ENCODE data around the gene SMARCB1.

SMARCB1 gene

DNA sequence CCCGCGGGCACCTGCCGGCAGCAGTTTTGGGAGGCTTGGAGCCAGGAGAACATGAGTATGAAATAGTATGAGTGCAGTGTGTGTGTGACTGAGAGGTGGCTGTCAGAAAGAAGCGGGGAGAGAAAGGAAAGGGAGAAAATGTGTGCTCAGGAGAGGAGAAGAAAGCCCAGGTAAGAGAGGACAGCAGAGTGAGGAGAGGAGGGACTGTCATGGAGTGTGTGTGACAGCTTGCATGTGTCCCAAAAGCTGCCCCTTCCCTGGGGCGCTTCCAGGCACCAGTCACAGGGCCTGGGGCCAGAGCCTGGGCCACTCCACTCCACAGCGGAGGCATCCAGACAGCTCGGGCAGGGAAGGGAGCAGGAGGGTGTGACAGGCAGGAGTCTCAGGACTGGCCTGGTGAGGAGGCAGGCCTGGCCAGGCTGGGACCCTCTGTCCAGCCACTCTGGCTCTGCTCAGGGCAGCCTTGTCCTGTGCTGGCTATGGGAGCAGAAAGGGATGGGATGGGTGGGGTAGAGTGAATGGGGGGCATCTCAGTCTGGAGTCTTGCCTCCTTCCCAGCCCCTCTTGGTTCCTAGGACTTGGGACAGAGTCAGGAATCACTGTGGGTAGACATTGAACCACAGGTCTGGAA is 13.2 kb upstream of the SMARCB1 start:
- Histone ChIP-seq H2AFZ (ENCODE audit: low read depth, low read length) (no peak overlapping the region), H2AK5ac (ENCODE audit: low read length, severe bottlenecking) (no peak overlapping the region), H3K23ac (ENCODE audit: low read length in 2 of 2) (no peak overlapping the region), H4K91ac (ENCODE audit: low read length) (peak overlapping the region; percentile 83), H3K36me3 (ENCODE audit: control insufficient read depth in 1 of 2, insufficient read depth in 2 of 2, low read depth in 1 of 2, low read length in 2 of 2) (no peaks in the 10 kb centered on the region), H3K9me3 (ENCODE audit: control insufficient read depth, low read length) (no peaks in the 10 kb centered on the region), H3K18ac (ENCODE audit: low read depth in 1 of 2, low read length in 2 of 2) (peak overlapping the region; percentile 81 to 90), H3K14ac (ENCODE audit: low read length in 2 of 2) (peak overlapping the region in 1 of 2 experiments; percentile 61), H4K8ac (ENCODE audit: low read length) (peak overlapping the region; percentile 88), H3K27me3 (ENCODE audit: control insufficient read depth in 1 of 2, insufficient read depth in 1 of 2, low read length in 2 of 2) (peaks cover 0 to 10% of the 10 kb centered on the region in 2 experiments), H3K9ac (ENCODE audit: low read length) (peak overlapping the region; percentile 70), H2BK5ac (ENCODE audit: low read depth, low read length, poor library complexity, severe bottlenecking) (no peak overlapping the region), H3K79me1 (replicated peaks; ENCODE audit: low read length, poor library complexity, severe bottlenecking) (no peaks in the 10 kb centered on the region), H2BK15ac (ENCODE audit: low read depth, poor library complexity, severe bottlenecking) (peak overlapping the region; percentile 70), H3K4ac (ENCODE audit: low read depth in 1 of 2, low read length in 2 of 2) (peak overlapping the region; percentile 12 to 46), H3K4me3 (ENCODE audit: insufficient read depth in 1 of 2, low read depth in 1 of 2, low read length in 2 of 2) (peak overlapping the region; percentile 59 to 71), H3K27ac (ENCODE audit: low read length, poor library complexity, severe bottlenecking) (no peak overlapping the region), H2BK120ac (ENCODE audit: low read depth, low read length) (peak overlapping the region; percentile 92), H2BK12ac (ENCODE audit: low read length in 2 of 2) (peak overlapping the region; percentile 4 to 86), H3K4me2 (ENCODE audit: low read length, poor library complexity, severe bottlenecking) (peak overlapping the region; percentile 83), H3K4me1 (ENCODE audit: control insufficient read depth, insufficient read depth, low read depth, low read length) (peaks cover 39% of the 10 kb centered on the region)
- WGBS: 68% methylated on average over 7 of the region's 7 CpGs
- DNase-seq: no peak

DNA sequence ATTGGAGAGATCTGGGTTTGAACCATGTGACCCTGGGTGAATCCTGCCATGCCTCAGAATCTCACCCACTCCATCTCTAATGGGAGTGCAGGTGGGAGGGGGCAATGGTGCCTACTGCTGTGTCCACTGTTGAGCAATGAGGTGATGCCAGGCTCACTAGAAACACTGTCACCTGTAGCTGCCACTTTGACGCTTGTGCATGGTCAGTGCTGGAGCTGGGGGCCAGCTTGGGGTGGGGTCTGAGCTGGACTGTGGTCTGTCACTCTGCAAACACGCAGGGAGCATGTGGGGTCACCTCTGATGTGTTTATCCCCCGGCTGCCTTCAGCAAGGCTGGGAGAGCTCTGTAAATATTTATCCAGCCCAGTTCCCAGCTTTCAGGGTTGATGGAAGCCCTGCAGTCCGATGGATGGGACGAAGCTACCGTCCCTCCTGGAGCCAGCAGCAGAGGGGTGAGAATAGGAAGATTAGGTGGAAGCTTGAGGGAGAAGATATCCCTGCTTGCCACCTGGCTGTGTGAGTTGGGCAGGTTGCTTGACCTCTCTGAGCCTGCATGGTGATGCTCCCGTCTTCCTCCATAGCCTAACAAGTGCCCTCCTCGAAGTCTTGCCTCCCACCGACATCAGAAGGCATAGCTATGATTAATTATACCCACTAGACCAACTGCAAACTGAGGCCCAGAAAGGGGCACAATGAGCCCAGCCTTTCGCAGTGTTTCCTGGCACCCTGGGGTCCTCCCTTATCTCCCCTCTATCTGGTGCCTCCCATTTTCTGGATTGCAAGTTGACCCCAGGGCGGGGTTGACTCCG is 12.4 kb upstream of the SMARCB1 start:
- Histone ChIP-seq H3K4me3 (ENCODE audit: insufficient read depth in 1 of 2, low read depth in 1 of 2, low read length in 2 of 2) (no peak overlapping the region), H4K8ac (ENCODE audit: low read length) (no peak overlapping the region), H3K9ac (ENCODE audit: low read length) (no peak overlapping the region), H2BK5ac (ENCODE audit: low read depth, low read length, poor library complexity, severe bottlenecking) (no peak overlapping the region), H2BK15ac (ENCODE audit: low read depth, poor library complexity, severe bottlenecking) (no peak overlapping the region), H3K27me3 (ENCODE audit: control insufficient read depth in 1 of 2, insufficient read depth in 1 of 2, low read length in 2 of 2) (peaks cover 0 to 10% of the 10 kb centered on the region in 2 experiments), H3K4me1 (ENCODE audit: control insufficient read depth, insufficient read depth, low read depth, low read length) (peaks cover 35% of the 10 kb centered on the region), H3K4ac (ENCODE audit: low read depth in 1 of 2, low read length in 2 of 2) (no peak overlapping the region), H2BK12ac (ENCODE audit: low read length in 2 of 2) (peak overlapping the region; percentile 80 to 86), H4K91ac (ENCODE audit: low read length) (peak overlapping the region; percentile 73), H2AK5ac (ENCODE audit: low read length, severe bottlenecking) (no peak overlapping the region), H3K27ac (ENCODE audit: low read length, poor library complexity, severe bottlenecking) (no peak overlapping the region), H2AFZ (ENCODE audit: low read depth, low read length) (no peak overlapping the region), H3K79me1 (replicated peaks; ENCODE audit: low read length, poor library complexity, severe bottlenecking) (no peaks in the 10 kb centered on the region), H3K4me2 (ENCODE audit: low read length, poor library complexity, severe bottlenecking) (no peak overlapping the region), H3K9me3 (ENCODE audit: control insufficient read depth, low read length) (no peaks in the 10 kb centered on the region), H3K23ac (ENCODE audit: low read length in 2 of 2) (peak overlapping the region in 1 of 2 experiments; percentile 16), H3K36me3 (ENCODE audit: control insufficient read depth in 1 of 2, insufficient read depth in 2 of 2, low read depth in 1 of 2, low read length in 2 of 2) (peaks cover 0 to 5% of the 10 kb centered on the region in 2 experiments), H3K14ac (ENCODE audit: low read length in 2 of 2) (peak overlapping the region in 1 of 2 experiments; percentile 19), H3K18ac (ENCODE audit: low read depth in 1 of 2, low read length in 2 of 2) (peak overlapping the region; percentile 40 to 49), H2BK120ac (ENCODE audit: low read depth, low read length) (peak overlapping the region; percentile 11)
- WGBS: 62% methylated on average over 12 of the region's 12 CpGs
- peak; percentile 24 for DNase-seq

DNA sequence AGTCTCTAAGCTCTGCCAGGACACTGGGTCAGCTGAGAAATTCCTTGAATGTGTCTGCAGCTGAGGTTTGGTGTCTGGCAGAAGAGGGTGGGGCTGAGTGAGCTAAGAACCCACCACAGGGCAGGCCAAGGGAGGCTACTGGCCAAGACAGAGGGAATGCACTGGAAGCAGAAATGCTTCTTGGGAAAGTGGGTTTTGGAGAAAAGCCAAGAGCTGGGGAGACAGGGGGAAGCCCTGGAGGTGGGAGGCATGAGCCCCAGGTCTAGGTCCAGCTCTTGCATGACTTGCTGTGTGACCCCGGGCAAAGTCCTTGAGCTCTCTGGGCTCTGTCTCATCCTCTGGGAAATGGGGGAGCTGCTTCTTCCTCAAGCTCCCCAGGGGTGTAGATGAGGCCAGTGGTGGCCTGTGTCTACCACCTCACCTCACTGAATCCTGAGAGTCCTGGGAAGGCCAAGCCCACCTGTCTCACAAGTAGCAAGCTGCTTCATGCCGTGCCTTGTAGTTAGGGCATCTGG is 11.8 kb upstream of the SMARCB1 start:
- H3K18ac ChIP-seq (ENCODE audit: low read depth in 1 of 2, low read length in 2 of 2): no peak overlapping the region
- no peak overlapping the region for H2BK120ac ChIP-seq (ENCODE audit: low read depth, low read length)
- H3K9ac ChIP-seq (ENCODE audit: low read length): no peak overlapping the region
- peak overlapping the region in 1 of 2 experiments; percentile 49 for H2BK12ac ChIP-seq (ENCODE audit: low read length in 2 of 2)
- H3K23ac ChIP-seq (ENCODE audit: low read length in 2 of 2): no peak overlapping the region
- H2BK5ac ChIP-seq (ENCODE audit: low read depth, low read length, poor library complexity, severe bottlenecking): no peak overlapping the region
- H3K27ac ChIP-seq (ENCODE audit: low read length, poor library complexity, severe bottlenecking): no peak overlapping the region
- H2AK5ac ChIP-seq (ENCODE audit: low read length, severe bottlenecking): no peak overlapping the region
- no peaks in the 10 kb centered on the region for H3K9me3 ChIP-seq (ENCODE audit: control insufficient read depth, low read length)
- no peak overlapping the region for H2BK15ac ChIP-seq (ENCODE audit: low read depth, poor library complexity, severe bottlenecking)
- WGBS: 94% methylated on average over 2 of the region's 2 CpGs
- no peak overlapping the region for H3K14ac ChIP-seq (ENCODE audit: low read length in 2 of 2)
- H3K4me2 ChIP-seq (ENCODE audit: low read length, poor library complexity, severe bottlenecking): no peak overlapping the region
- no peak overlapping the region for H3K4ac ChIP-seq (ENCODE audit: low read depth in 1 of 2, low read length in 2 of 2)
- H3K4me1 ChIP-seq (ENCODE audit: control insufficient read depth, insufficient read depth, low read depth, low read length): peaks cover 35% of the 10 kb centered on the region
- no peak overlapping the region for H2AFZ ChIP-seq (ENCODE audit: low read depth, low read length)
- peaks cover 0 to 9% of the 10 kb centered on the region in 2 experiments for H3K36me3 ChIP-seq (ENCODE audit: control insufficient read depth in 1 of 2, insufficient read depth in 2 of 2, low read depth in 1 of 2, low read length in 2 of 2)
- no peaks in the 10 kb centered on the region for H3K79me1 ChIP-seq (replicated peaks; ENCODE audit: low read length, poor library complexity, severe bottlenecking)
- no peak overlapping the region for H3K4me3 ChIP-seq (ENCODE audit: insufficient read depth in 1 of 2, low read depth in 1 of 2, low read length in 2 of 2)
- no peak overlapping the region for H4K91ac ChIP-seq (ENCODE audit: low read length)
- H4K8ac ChIP-seq (ENCODE audit: low read length): no peak overlapping the region
- H3K27me3 ChIP-seq (ENCODE audit: control insufficient read depth in 1 of 2, insufficient read depth in 1 of 2, low read length in 2 of 2): peaks cover 0 to 10% of the 10 kb centered on the region in 2 experiments
- peak; percentile 73 for DNase-seq

All from mesenchymal stem cell (in vitro differentiated cells and primary cell).